Activated B cell treated with CpG ODN at 0.5 μM for 24 hours (primary cell): ENCODE data around the gene NAT10. TPM values are rescaled to one million over a fixed set of nuclear protein-coding genes. Genes with fewer than 3 reads are reported as not detected.

Experiments used
- ATAC-seq: fragments of 200-7000 bp; cut with Tn5 transposase; one replicate; pipeline ENCODE4 v1.10.0; 2021; ENCODE audit warnings: low read depth, mild to moderate bottlenecking, moderate library complexity
- CTCF ChIA-PET: fragments of 350-600 bp; sonication (Branson Sonifier 250); formaldehyde crosslinking; loops from one replicate; lab custom pipeline; 2021; ENCODE audit warnings: antibody characterized with exemption; lab: Charles Lee
- POLR2A ChIA-PET: fragments of 350-600 bp; sonication (Branson Sonifier 250); formaldehyde crosslinking; loops from one replicate; lab custom pipeline; 2021; ENCODE audit warnings: antibody characterized with exemption; lab: Charles Lee
- DNase-seq: peaks from one replicate; pipeline ENCODE4 v3.0.0; 2022
- H3K27ac Mint-ChIP-seq: one replicate; pipeline ENCODE4 v1.8.0; 2020; ENCODE audit warnings: mixed read lengths
- H3K27me3 Mint-ChIP-seq: one replicate; pipeline ENCODE4 v1.8.0; 2021; ENCODE audit warnings: mixed read lengths
- H3K36me3 Mint-ChIP-seq: one replicate; pipeline ENCODE4 v1.8.0; 2021; ENCODE audit warnings: low read depth, mixed read lengths
- H3K4me1 Mint-ChIP-seq: one replicate; pipeline ENCODE4 v1.8.0; 2021; ENCODE audit warnings: mixed read lengths
- H3K4me3 Mint-ChIP-seq: one replicate; pipeline ENCODE4 v1.8.0; 2020; ENCODE audit warnings: mild to moderate bottlenecking, mixed read lengths
- H3K9me3 Mint-ChIP-seq: one replicate; pipeline ENCODE4 v1.8.0; 2020; ENCODE audit warnings: mixed read lengths
- CTCF ChIP-seq: fragments of 200-600 bp; IDR thresholded peaks from one replicate; pipeline ENCODE4 v1.8.0; 2022; ENCODE audit warnings: antibody characterized with exemption, mild to moderate bottlenecking
- intact Hi-C: fragments of 100-400 bp; cut with micrococcal nuclease; formaldehyde crosslinking; loops from one replicate; pipeline ENCODE4 v1.15.1; 2024
- total RNA-seq: library from RNA; stranded (reverse); gene quantifications from 2 replicates; pipeline ENCODE4 v1.2.3, GENCODE V29; 2022

Gene NAT10
- total RNA-seq, 1 donor from 2014 or later: 120 TPM

GRCh38 chr11:34191578-34191977 is 86.1 kb downstream of the NAT10 start:
- Mint-ChIP-seq H3K4me1 (peaks cover 6% of the 10 kb centered on the region), H3K27me3 (no peaks in the 10 kb centered on the region), H3K27ac (no peak overlapping the region), H3K9me3 (no peaks in the 10 kb centered on the region), H3K36me3 (peaks cover 28% of the 10 kb centered on the region), H3K4me3 (no peak overlapping the region)
- ChIA-PET POLR2A (interaction anchor here (0.6 to 1.1 kb wide), 2 partner anchors 166 to 1123 kb away, joined by 3 to 4 read pairs; partner anchors contain the start of gene ABTB2), CTCF (interaction anchor here (1.0 kb wide), 1 partner anchor 18 kb away, joined by 4 read pairs; no protein-coding TSS in a partner anchor)
- no peak for DNase-seq
- intact Hi-C loops: no loop called here
- no peak for TF ChIP-seq CTCF
- no peak for ATAC-seq

GRCh38 chr11:34192481-34193401 is 87.3 kb downstream of the NAT10 start:
- DNase-seq (no peak), ATAC-seq (no peak)
- Mint-ChIP-seq H3K27ac (peak overlapping the region; percentile 50), H3K27me3 (no peaks in the 10 kb centered on the region), H3K4me3 (no peak overlapping the region), H3K4me1 (peaks cover 6% of the 10 kb centered on the region), H3K9me3 (no peaks in the 10 kb centered on the region), H3K36me3 (peaks cover 32% of the 10 kb centered on the region)
- CTCF ChIA-PET: no interaction called here
- no peak for TF ChIP-seq CTCF
- POLR2A ChIA-PET: interaction anchor here (0.5 kb wide), 1 partner anchor 165 kb away, joined by 3 read pairs; the partner anchor contains the start of gene ABTB2
- intact Hi-C loops: no loop called here

GRCh38 chr11:34194576-34195335 is 89.3 kb downstream of the NAT10 start:
- intact Hi-C loops: no loop called here
- CTCF ChIA-PET: interaction anchor here (0.8 kb wide), 1 partner anchor 20 kb away, joined by 3 read pairs; no protein-coding TSS in a partner anchor
- no peak for DNase-seq

More at GRCh38 chr11:34194576-34195335, 89.3 kb downstream of the NAT10 start:
- POLR2A ChIA-PET: no interaction called here
- no peak for ATAC-seq
- peaks cover 6% of the 10 kb centered on the region for H3K4me1 Mint-ChIP-seq
- H3K4me3 Mint-ChIP-seq: no peak overlapping the region
- H3K36me3 Mint-ChIP-seq: peaks cover 36% of the 10 kb centered on the region
- no peak for TF ChIP-seq CTCF
- H3K27me3 Mint-ChIP-seq: no peaks in the 10 kb centered on the region
- no peaks in the 10 kb centered on the region for H3K9me3 Mint-ChIP-seq
- H3K27ac Mint-ChIP-seq: no peak overlapping the region

Other genes starting within 250 kb of the NAT10 start
- 29.1 and 34.4 TPM in 2 replicates for gene LMO2, start 213.6 kb upstream of the NAT10 start, total RNA-seq
- 152 and 158 TPM in 2 replicates for gene CAPRIN1, start 53.9 kb upstream of the NAT10 start, total RNA-seq